Prostate gland (tissue), 2 donors: ENCODE results near the gene ARHGEF16.

Experiments used
- POLR2A ChIP-seq: fragments of 450-650 bp; IDR thresholded peaks from one replicate; pipeline ENCODE4 v1.6.1; 2016; ENCODE audit warnings: antibody characterized with exemption, mild to moderate bottlenecking
- POLR2AphosphoS5 ChIP-seq: sonication (generic); formaldehyde crosslinking; IDR thresholded peaks from one replicate; pipeline ENCODE4 v1.6.1; 2017; ENCODE audit warnings: antibody characterized with exemption
- TF ChIP-seq, protein P1 (sequence below), 4 experiments: fragments of 200-600 bp in 2 of 4; fragments of 450-650 bp in 2 of 4; sonication (generic) in 2 of 4; IDR thresholded peaks; 1 replicate in 3 of 4; 2 replicates in 1 of 4; pipeline ENCODE4 v1.5.1; 2016 to 2019; ENCODE audit warnings: antibody characterized with exemption in 4 of 4, mild to moderate bottlenecking in 2 of 4, moderate library complexity in 2 of 4

DNA sequence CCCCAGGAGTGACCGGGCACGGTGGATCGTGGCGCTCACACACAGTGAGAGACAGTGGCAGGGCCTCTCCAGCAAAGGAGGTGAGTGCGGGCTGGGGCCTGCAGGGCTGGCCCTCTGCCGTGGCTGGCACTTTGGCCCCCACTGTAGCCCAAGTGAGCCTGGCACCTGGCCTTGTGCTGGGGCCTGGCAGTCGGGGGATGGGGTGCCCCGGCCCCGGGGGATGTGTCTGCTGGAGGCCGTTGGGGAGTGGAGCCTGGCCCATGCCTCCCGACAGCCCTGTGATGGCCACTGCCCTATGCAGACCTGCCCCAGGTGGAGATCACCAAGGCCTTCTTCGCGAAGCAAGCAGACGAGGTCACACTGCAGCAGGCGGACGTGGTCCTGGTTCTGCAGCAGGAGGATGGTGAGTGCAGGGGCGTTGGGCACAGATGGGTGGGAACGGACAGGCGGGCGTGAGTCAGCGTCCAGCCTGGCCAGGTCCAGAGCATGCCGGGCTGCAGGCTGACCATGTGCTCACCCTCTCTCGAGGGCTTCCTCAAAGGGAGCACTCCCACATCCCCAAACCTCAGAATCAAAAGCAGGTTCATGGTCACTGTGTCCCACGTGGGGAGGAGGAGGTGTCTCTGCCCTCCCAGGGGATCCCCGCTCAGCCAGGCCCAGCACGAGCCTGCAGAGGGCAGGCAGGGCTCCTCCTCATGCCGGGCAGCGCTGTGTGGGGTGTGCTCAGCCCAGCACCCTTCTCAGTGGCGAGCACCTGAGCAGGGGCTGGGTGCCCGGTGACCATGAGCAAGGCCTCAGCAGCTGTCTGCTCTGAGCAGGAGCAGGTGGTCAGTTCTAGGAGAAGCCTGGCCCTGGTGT, 25.3 kb downstream of the ARHGEF16 start:
- TF ChIP-seq, protein P1, sequence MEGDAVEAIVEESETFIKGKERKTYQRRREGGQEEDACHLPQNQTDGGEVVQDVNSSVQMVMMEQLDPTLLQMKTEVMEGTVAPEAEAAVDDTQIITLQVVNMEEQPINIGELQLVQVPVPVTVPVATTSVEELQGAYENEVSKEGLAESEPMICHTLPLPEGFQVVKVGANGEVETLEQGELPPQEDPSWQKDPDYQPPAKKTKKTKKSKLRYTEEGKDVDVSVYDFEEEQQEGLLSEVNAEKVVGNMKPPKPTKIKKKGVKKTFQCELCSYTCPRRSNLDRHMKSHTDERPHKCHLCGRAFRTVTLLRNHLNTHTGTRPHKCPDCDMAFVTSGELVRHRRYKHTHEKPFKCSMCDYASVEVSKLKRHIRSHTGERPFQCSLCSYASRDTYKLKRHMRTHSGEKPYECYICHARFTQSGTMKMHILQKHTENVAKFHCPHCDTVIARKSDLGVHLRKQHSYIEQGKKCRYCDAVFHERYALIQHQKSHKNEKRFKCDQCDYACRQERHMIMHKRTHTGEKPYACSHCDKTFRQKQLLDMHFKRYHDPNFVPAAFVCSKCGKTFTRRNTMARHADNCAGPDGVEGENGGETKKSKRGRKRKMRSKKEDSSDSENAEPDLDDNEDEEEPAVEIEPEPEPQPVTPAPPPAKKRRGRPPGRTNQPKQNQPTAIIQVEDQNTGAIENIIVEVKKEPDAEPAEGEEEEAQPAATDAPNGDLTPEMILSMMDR (IDR thresholded peaks at IDR 0.05) = no peak
- TF ChIP-seq POLR2AphosphoS5 = no peak
- no peak for TF ChIP-seq POLR2A
